GM23338 (cell line): Measurements from ENCODE around the gene LIMK2. TPM values are rescaled to one million over a fixed set of nuclear protein-coding genes. Genes with fewer than 3 reads are reported as not detected.

ENCODE experiments used
- ATAC-seq: fragments of 200-7000 bp; cut with Tn5 transposase; 3 replicates; pipeline ENCODE4 v1.9.1; 2020
- DNase-seq: peaks from one replicate; pipeline ENCODE4 v3.0.0-alpha.2; 2015; ENCODE audit warnings: low spot score
- H2AFZ ChIP-seq: fragments of 200-600 bp; sonication (generic); 2 replicates; pipeline ENCODE4 v1.8.0; 2016; ENCODE audit warnings: antibody characterized with exemption, mild to moderate bottlenecking, moderate library complexity
- H3F3A ChIP-seq: fragments of 200-600 bp; sonication (generic); replicated peaks from 2 replicates; pipeline ENCODE4 v1.8.0; 2017; ENCODE audit warnings: antibody characterized with exemption, mixed run types, low read depth
- H3K27ac ChIP-seq: fragments of 200-600 bp; sonication (generic); 2 replicates; pipeline ENCODE4 v1.6.1; 2016; ENCODE audit warnings: low read depth
- H3K27me3 ChIP-seq: fragments of 200-600 bp; sonication (generic); 2 replicates; pipeline ENCODE4 v1.8.0; 2016; ENCODE audit warnings: mild to moderate bottlenecking, mixed run types, moderate library complexity; ENCODE audit not compliant: insufficient read depth
- H3K36me3 ChIP-seq: fragments of 200-600 bp; sonication (generic); 2 replicates; pipeline ENCODE4 v1.8.0; 2016; ENCODE audit warnings: mild to moderate bottlenecking; ENCODE audit not compliant: insufficient read depth
- H3K4me1 ChIP-seq: fragments of 200-600 bp; sonication (generic); 2 replicates; pipeline ENCODE4 v1.8.0; 2016; ENCODE audit warnings: mild to moderate bottlenecking, moderate library complexity; ENCODE audit not compliant: insufficient read depth
- H3K4me2 ChIP-seq: fragments of 200-600 bp; sonication (generic); 2 replicates; pipeline ENCODE4 v1.7.1; 2017; ENCODE audit warnings: mixed run types
- H3K4me3 ChIP-seq: fragments of 200-600 bp; sonication (generic); 2 replicates; pipeline ENCODE4 v1.6.1; 2016; ENCODE audit warnings: mixed run types
- H3K79me2 ChIP-seq: fragments of 200-600 bp; sonication (generic); replicated peaks from 2 replicates; pipeline ENCODE4 v1.8.0; 2017; ENCODE audit warnings: mild to moderate bottlenecking; ENCODE audit not compliant: insufficient read depth
- H3K9me2 ChIP-seq: fragments of 200-600 bp; sonication (generic); 2 replicates; pipeline ENCODE4 v1.8.0; 2017; ENCODE audit not compliant: insufficient read depth
- H4K20me1 ChIP-seq: fragments of 200-600 bp; sonication (generic); replicated peaks from 2 replicates; pipeline ENCODE4 v1.8.0; 2017; ENCODE audit warnings: mild to moderate bottlenecking; ENCODE audit not compliant: insufficient read depth
- H3K27ac Mint-ChIP-seq: 2 replicates; pipeline ENCODE4 v1.8.0; 2020; ENCODE audit warnings: inconsistent platforms, mild to moderate bottlenecking, moderate library complexity, mixed read lengths
- H3K27me3 Mint-ChIP-seq: 3 replicates; pipeline ENCODE4 v1.8.0; 2022; ENCODE audit warnings: low read depth, mild to moderate bottlenecking, moderate library complexity, mixed read lengths, inconsistent platforms; ENCODE audit not compliant: insufficient read depth, poor library complexity
- H3K36me3 Mint-ChIP-seq: 3 replicates; pipeline ENCODE4 v1.8.0; 2021; ENCODE audit warnings: low read depth, mild to moderate bottlenecking, inconsistent platforms, moderate library complexity, mixed read lengths
- H3K4me1 Mint-ChIP-seq: 3 replicates; pipeline ENCODE4 v1.8.0; 2020; ENCODE audit warnings: mild to moderate bottlenecking, inconsistent platforms, mixed read lengths
- H3K4me3 Mint-ChIP-seq: 3 replicates; pipeline ENCODE4 v1.8.0; 2021; ENCODE audit warnings: moderate library complexity, mild to moderate bottlenecking, inconsistent platforms, mixed read lengths
- H3K9me3 Mint-ChIP-seq: 3 replicates; pipeline ENCODE4 v1.8.0; 2020; ENCODE audit warnings: moderate library complexity, mild to moderate bottlenecking, inconsistent platforms, mixed read lengths
- CREB1 ChIP-seq: fragments of 250-450 bp; sonication (Bioruptor Pico); IDR thresholded peaks from 2 replicates; pipeline ENCODE4 v1.5.0; 2020; ENCODE audit warnings: low read depth, mild to moderate bottlenecking, moderate library complexity
- ETS1 ChIP-seq: IDR thresholded peaks from 2 replicates; pipeline ENCODE4 v1.6.1; 2016; ENCODE audit warnings: antibody characterized with exemption
- EZH2 ChIP-seq: fragments of 200-600 bp; sonication (generic); IDR thresholded peaks from one replicate; pipeline ENCODE4 v1.8.0; 2017; ENCODE audit warnings: antibody characterized with exemption, mild to moderate bottlenecking, low read depth; ENCODE audit not compliant: unreplicated experiment
- JUNB ChIP-seq: IDR thresholded peaks from one replicate; pipeline ENCODE4 v1.6.1; 2016; ENCODE audit warnings: antibody characterized with exemption; ENCODE audit not compliant: unreplicated experiment
- NANOG ChIP-seq: IDR thresholded peaks from 2 replicates; pipeline ENCODE4 v1.6.1; 2016; ENCODE audit warnings: antibody characterized with exemption, borderline replicate concordance
- REST ChIP-seq: IDR thresholded peaks from one replicate; pipeline ENCODE4 v1.6.1; 2018; ENCODE audit warnings: antibody characterized with exemption; ENCODE audit not compliant: unreplicated experiment
- STAT1 ChIP-seq: IDR thresholded peaks from one replicate; pipeline ENCODE4 v1.6.1; 2016; ENCODE audit warnings: antibody characterized with exemption; ENCODE audit not compliant: unreplicated experiment
- ZNF114 ChIP-seq: fragments of 250-450 bp; sonication (Bioruptor Pico); IDR thresholded peaks from 2 replicates; pipeline ENCODE4 v1.5.0; 2020; ENCODE audit warnings: mild to moderate bottlenecking, moderate library complexity
- ZNF331 ChIP-seq: fragments of 250-450 bp; sonication (Bioruptor Pico); IDR thresholded peaks from 2 replicates; pipeline ENCODE4 v1.5.0; 2020; ENCODE audit warnings: low read depth, mild to moderate bottlenecking, moderate library complexity
- polyA plus RNA-seq: library from polyadenylated mRNA; unstranded; fragments of >200 nt; fragmentation: Nextera tagmentation; extraction: Ambion mirVana; gene quantifications from 2 replicates; pipeline ENCODE4 v1.2.1, GENCODE V29; 2016
- total RNA-seq: library from RNA; depleted of rRNA; stranded (reverse); fragments of >200 nt; shearing (Covaris generic); gene quantifications from 2 replicates; pipeline ENCODE4 v1.2.3, GENCODE V29; 2014
- TF ChIP-seq, protein P1 (sequence below), 2 experiments: fragments of 200-600 bp in 1 of 2; sonication (generic) in 1 of 2; conservative IDR thresholded peaks; 2 replicates each; pipeline versions ENCODE4 v1.5.1 to v1.6.1; 2016 to 2017; ENCODE audit warnings: antibody characterized with exemption in 2 of 2, low read depth in 2 of 2, mild to moderate bottlenecking in 2 of 2, moderate library complexity in 1 of 2

Gene LIMK2
- total and polyA plus RNA-seq, 2 experiments from 2014 or later: 12.5 to 39.8 TPM

DNA sequence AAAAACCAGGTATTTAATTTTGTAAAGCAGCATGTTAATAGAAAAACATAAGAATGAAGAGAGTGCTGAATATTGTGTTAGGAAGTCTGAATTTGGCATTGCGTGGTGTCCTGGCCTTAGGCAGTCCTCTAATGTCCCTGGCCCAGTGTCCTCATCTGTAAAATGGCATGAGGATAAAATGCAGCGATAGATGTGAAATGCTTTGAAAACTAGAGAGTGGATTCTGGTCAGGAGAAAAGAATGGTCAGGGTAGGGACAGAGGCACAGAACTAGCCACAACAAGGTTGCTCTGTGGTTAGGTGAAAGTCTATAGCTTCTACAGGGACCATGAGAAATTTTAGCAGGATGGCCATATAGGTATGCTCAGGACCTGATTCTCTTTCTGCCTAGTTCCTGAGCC is 33.2 kb upstream of the LIMK2 start:
- no peaks in the 10 kb centered on the region for H3K9me2 ChIP-seq
- H3K27ac Mint-ChIP-seq: no peak overlapping the region
- no peak overlapping the region for H2AFZ ChIP-seq
- ATAC-seq: no peak
- no peaks in the 10 kb centered on the region for H4K20me1 ChIP-seq
- H3K79me2 ChIP-seq: peaks cover 8% of the 10 kb centered on the region; the same call in 1 of the 2 replicates
- no peak overlapping the region for H3K27ac ChIP-seq
- DNase-seq: no peak
- H3K9me3 Mint-ChIP-seq: peaks cover 7% of the 10 kb centered on the region
- H3K27me3 ChIP-seq: no peaks in the 10 kb centered on the region
- H3K4me3 ChIP-seq: no peak overlapping the region
- H3F3A ChIP-seq: no peaks in the 10 kb centered on the region
- no peak overlapping the region for H3K4me2 ChIP-seq
- TF ChIP-seq CREB1 (CRISPR knock-in tag): no peak
- no peak for TF ChIP-seq ETS1
- no peak for TF ChIP-seq EZH2
- no peak for TF ChIP-seq ZNF331 (CRISPR knock-in tag)
- no peak for TF ChIP-seq STAT1
- TF ChIP-seq REST: no peak
- TF ChIP-seq NANOG: no peak
- TF ChIP-seq, protein P1, sequence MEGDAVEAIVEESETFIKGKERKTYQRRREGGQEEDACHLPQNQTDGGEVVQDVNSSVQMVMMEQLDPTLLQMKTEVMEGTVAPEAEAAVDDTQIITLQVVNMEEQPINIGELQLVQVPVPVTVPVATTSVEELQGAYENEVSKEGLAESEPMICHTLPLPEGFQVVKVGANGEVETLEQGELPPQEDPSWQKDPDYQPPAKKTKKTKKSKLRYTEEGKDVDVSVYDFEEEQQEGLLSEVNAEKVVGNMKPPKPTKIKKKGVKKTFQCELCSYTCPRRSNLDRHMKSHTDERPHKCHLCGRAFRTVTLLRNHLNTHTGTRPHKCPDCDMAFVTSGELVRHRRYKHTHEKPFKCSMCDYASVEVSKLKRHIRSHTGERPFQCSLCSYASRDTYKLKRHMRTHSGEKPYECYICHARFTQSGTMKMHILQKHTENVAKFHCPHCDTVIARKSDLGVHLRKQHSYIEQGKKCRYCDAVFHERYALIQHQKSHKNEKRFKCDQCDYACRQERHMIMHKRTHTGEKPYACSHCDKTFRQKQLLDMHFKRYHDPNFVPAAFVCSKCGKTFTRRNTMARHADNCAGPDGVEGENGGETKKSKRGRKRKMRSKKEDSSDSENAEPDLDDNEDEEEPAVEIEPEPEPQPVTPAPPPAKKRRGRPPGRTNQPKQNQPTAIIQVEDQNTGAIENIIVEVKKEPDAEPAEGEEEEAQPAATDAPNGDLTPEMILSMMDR (conservative IDR thresholded peaks at IDR 0.05; ENCODE audit: low read depth in 2 of 2): no peak
- no peaks in the 10 kb centered on the region for H3K36me3 ChIP-seq
- H3K4me3 Mint-ChIP-seq: no peak overlapping the region
- no peaks in the 10 kb centered on the region for H3K27me3 Mint-ChIP-seq
- peaks cover 16% of the 10 kb centered on the region; the same call in 2 of the 3 replicates for H3K36me3 Mint-ChIP-seq
- H3K4me1 Mint-ChIP-seq: no peaks in the 10 kb centered on the region
- no peaks in the 10 kb centered on the region for H3K4me1 ChIP-seq

- Histone ChIP-seq H4K20me1 (no peaks in the 10 kb centered on the region), H3K79me2 (peaks cover 8% of the 10 kb centered on the region; the same call in 1 of the 2 replicates), H3K36me3 (no peaks in the 10 kb centered on the region), H3F3A (no peaks in the 10 kb centered on the region), H3K9me2 (no peaks in the 10 kb centered on the region), H3K27me3 (no peaks in the 10 kb centered on the region), H3K4me3 (no peak overlapping the region), H3K4me2 (no peak overlapping the region), H3K27ac (no peak overlapping the region), H2AFZ (no peak overlapping the region), H3K4me1 (no peaks in the 10 kb centered on the region)
- Mint-ChIP-seq H3K4me1 (no peaks in the 10 kb centered on the region), H3K27ac (no peak overlapping the region), H3K36me3 (peaks cover 19% of the 10 kb centered on the region; the same call in 2 of the 3 replicates), H3K9me3 (peaks cover 11% of the 10 kb centered on the region), H3K4me3 (no peak overlapping the region), H3K27me3 (no peaks in the 10 kb centered on the region)
- ATAC-seq: no peak
- DNase-seq: no peak
- TF ChIP-seq ZNF114: no peak
- no peak for TF ChIP-seq JUNB
Measured at GRCh38 chr22:31179345-31179744, 32.8 kb upstream of the LIMK2 start.
